ENCODE measurements around the gene EFEMP2.

- TF ChIP-seq CTCF (IDR thresholded peaks at IDR 0.05; ENCODE audit: insufficient read depth, low read length, poor library complexity, severe bottlenecking) (no peak), EZH2phosphoT487 (conservative IDR thresholded peaks at IDR 0.05; ENCODE audit: low read length) (no peak)
Measured at GRCh38 chr11:65844231-65844872, 28.2 kb downstream of the EFEMP2 start.
